H1 (cell line): ENCODE results near the gene C20orf141. TPM values are rescaled to one million over a fixed set of nuclear protein-coding genes. Genes with fewer than 3 reads are reported as not detected.
A peak's percentile ranks its signal among the peaks of the same experiment; 100 is the strongest.

Experiments used
- CTCF ChIA-PET: fragments of 300-600 bp; sonication (Branson Sonifier 250); formaldehyde crosslinking; loops from one replicate; lab custom pipeline; 2021; ENCODE audit not compliant: partially characterized antibody; lab: Charles Lee
- POLR2A ChIA-PET: fragments of 300-600 bp; sonication (Branson Sonifier 250); formaldehyde crosslinking; loops from one replicate; lab custom pipeline; 2021; ENCODE audit warnings: inconsistent platforms; ENCODE audit not compliant: partially characterized antibody; lab: Charles Lee
- DNase-seq, 2 experiments: peaks; one replicate each; pipeline versions ENCODE4 v3.0.0 to v3.0.0-alpha.2; 2010 to 2022; ENCODE audit warnings: low spot score in 2 of 2, low read depth in 1 of 2, mixed read lengths in 1 of 2
- FAIRE-seq: peaks from 2 replicates; lab custom pipeline; 2011; peaks lifted over from hg19 to GRCh38; lab: Jason Lieb, UNC
- H2AFZ ChIP-seq: 2 replicates; pipeline ENCODE4 v1.8.1; 2012; ENCODE audit warnings: low read length, inconsistent platforms
- H2AK5ac ChIP-seq: 2 replicates; pipeline ENCODE4 v1.6.1; 2013; ENCODE audit warnings: low read depth, low read length
- H2BK120ac ChIP-seq: replicated peaks from 2 replicates; pipeline ENCODE3; 2013; ENCODE audit warnings: low read depth, low read length, inconsistent platforms
- H2BK12ac ChIP-seq: 2 replicates; pipeline ENCODE4 v1.6.1; 2013; ENCODE audit warnings: low read depth, low read length
- H2BK15ac ChIP-seq: 2 replicates; pipeline ENCODE4 v1.6.1; 2013; ENCODE audit warnings: low read length
- H2BK20ac ChIP-seq: 2 replicates; pipeline ENCODE4 v1.6.1; 2013; ENCODE audit warnings: low read length
- H2BK5ac ChIP-seq: 2 replicates; pipeline ENCODE4 v1.6.1; 2013; ENCODE audit warnings: low read depth, low read length
- H3K14ac ChIP-seq: 2 replicates; pipeline ENCODE4 v1.6.1; 2013; ENCODE audit warnings: inconsistent platforms; ENCODE audit not compliant: insufficient read length
- H3K18ac ChIP-seq: 2 replicates; pipeline ENCODE4 v1.6.1; 2013; ENCODE audit warnings: low read length; ENCODE audit errors: extremely low read depth
- H3K23ac ChIP-seq: 2 replicates; pipeline ENCODE4 v1.6.1; 2013; ENCODE audit warnings: inconsistent platforms; ENCODE audit not compliant: insufficient read length
- H3K23me2 ChIP-seq: 2 replicates; pipeline ENCODE4 v1.6.1; 2013; ENCODE audit warnings: low read depth, low read length
- H3K27ac ChIP-seq: 2 replicates; pipeline ENCODE4 v1.6.1; 2011; ENCODE audit warnings: low read depth, low read length, inconsistent platforms
- H3K27me3 ChIP-seq, 4 experiments: replicated peaks in 1 of 4; 1 replicate in 1 of 4; 2 replicates in 3 of 4; pipeline versions ENCODE4 v1.6.1 to v1.8.1; 2011 to 2013; ENCODE audit warnings: low read length in 3 of 4, mild to moderate bottlenecking in 3 of 4, inconsistent platforms in 2 of 4, mixed read lengths in 2 of 4, moderate library complexity in 1 of 4; ENCODE audit not compliant: control insufficient read depth in 3 of 4, insufficient read depth in 3 of 4; ENCODE audit errors: extremely low read depth in 1 of 4
- H3K36me3 ChIP-seq, 4 experiments: 2 replicates each; pipeline versions ENCODE4 v1.6.1 to v1.8.1; 2011 to 2013; ENCODE audit warnings: mild to moderate bottlenecking in 4 of 4, low read length in 3 of 4, moderate library complexity in 2 of 4, control low read depth in 1 of 4, inconsistent platforms in 1 of 4; ENCODE audit not compliant: insufficient read depth in 4 of 4, control insufficient read depth in 2 of 4
- H3K4ac ChIP-seq: replicated peaks from 2 replicates; pipeline ENCODE3; 2013; ENCODE audit warnings: low read length, low read depth, mixed read lengths, inconsistent platforms; ENCODE audit not compliant: insufficient read length
- H3K4me1 ChIP-seq, 4 experiments: replicated peaks in 1 of 4; 1 replicate in 1 of 4; 2 replicates in 3 of 4; pipeline versions ENCODE4 v1.6.1 to v1.8.1; 2011 to 2013; ENCODE audit warnings: low read length in 3 of 4, inconsistent platforms in 2 of 4, mixed read lengths in 1 of 4; ENCODE audit not compliant: insufficient read depth in 4 of 4, control insufficient read depth in 3 of 4
- H3K4me2 ChIP-seq, 2 experiments: 2 replicates each; pipeline versions ENCODE4 v1.6.1 to v1.8.1; 2011 to 2013; ENCODE audit warnings: low read depth in 2 of 2, low read length in 2 of 2, control low read depth in 1 of 2, inconsistent platforms in 1 of 2, mild to moderate bottlenecking in 1 of 2; ENCODE audit not compliant: insufficient read depth in 1 of 2
- H3K4me3 ChIP-seq, 4 experiments: fragments of 200-600, 300-600 bp in 1 of 4; sonication (generic), shearing (Covaris generic), sonication (Bioruptor Twin) in 1 of 4; 2 replicates each; pipeline versions ENCODE4 v1.5.1 to v1.8.1; 2011 to 2016; ENCODE audit warnings: low read length in 4 of 4, low read depth in 3 of 4, control low read depth in 2 of 4, inconsistent platforms in 2 of 4, mild to moderate bottlenecking in 2 of 4, mixed read lengths in 1 of 4, moderate library complexity in 1 of 4; ENCODE audit not compliant: insufficient read depth in 2 of 4; ENCODE audit errors: extremely low read depth in 1 of 4
- H3K56ac ChIP-seq: replicated peaks from 2 replicates; pipeline ENCODE3; 2013; ENCODE audit warnings: low read depth, mild to moderate bottlenecking, mixed read lengths, low read length, inconsistent platforms; ENCODE audit not compliant: insufficient read length
- H3K79me1 ChIP-seq: 2 replicates; pipeline ENCODE4 v1.6.1; 2013; ENCODE audit warnings: low read depth, low read length, control low read depth
- H3K79me2 ChIP-seq, 2 experiments: 2 replicates each; pipeline versions ENCODE4 v1.6.1 to v1.8.1; 2012 to 2013; ENCODE audit warnings: low read length in 2 of 2, mild to moderate bottlenecking in 2 of 2, inconsistent platforms in 1 of 2; ENCODE audit not compliant: insufficient read depth in 2 of 2, control insufficient read depth in 1 of 2
- H3K9ac ChIP-seq, 4 experiments: replicated peaks in 1 of 4; 1 replicate in 1 of 4; 2 replicates in 3 of 4; pipeline versions ENCODE4 v1.6.1 to v1.8.1; 2011 to 2013; ENCODE audit warnings: low read depth in 3 of 4, low read length in 3 of 4, control low read depth in 2 of 4, mild to moderate bottlenecking in 2 of 4, moderate library complexity in 2 of 4, inconsistent platforms in 1 of 4; ENCODE audit errors: extremely low read depth in 1 of 4
- H3K9me3 ChIP-seq, 2 experiments: 2 replicates each; pipeline versions ENCODE4 v1.6.1 to v1.8.1; 2012 to 2013; ENCODE audit warnings: mild to moderate bottlenecking in 2 of 2, moderate library complexity in 2 of 2, control low read depth in 1 of 2, inconsistent platforms in 1 of 2, low read depth in 1 of 2, low read length in 1 of 2, mixed read lengths in 1 of 2; ENCODE audit not compliant: insufficient read depth in 2 of 2
- H4K20me1 ChIP-seq, 2 experiments: replicated peaks in 1 of 2; 2 replicates each; pipeline versions ENCODE3 to v1.8.1; 2011 to 2013; ENCODE audit warnings: inconsistent platforms in 2 of 2, low read length in 2 of 2, mild to moderate bottlenecking in 1 of 2; ENCODE audit not compliant: insufficient read depth in 2 of 2, control insufficient read depth in 1 of 2
- H4K5ac ChIP-seq: 2 replicates; pipeline ENCODE4 v1.6.1; 2013; ENCODE audit warnings: low read length, low read depth, mixed read lengths, inconsistent platforms; ENCODE audit not compliant: insufficient read length
- H4K8ac ChIP-seq: 2 replicates; pipeline ENCODE4 v1.8.0; 2013; ENCODE audit warnings: mild to moderate bottlenecking, moderate library complexity, low read length, inconsistent platforms; ENCODE audit not compliant: insufficient read depth; ENCODE audit errors: extremely low read depth
- H4K91ac ChIP-seq: replicated peaks from 2 replicates; pipeline ENCODE3; 2013; ENCODE audit warnings: low read length, mixed read lengths, inconsistent platforms; ENCODE audit not compliant: insufficient read length
- KDM4A ChIP-seq: IDR thresholded peaks from one replicate; pipeline ENCODE4 v1.7.1; 2012; ENCODE audit warnings: low read depth, mild to moderate bottlenecking, moderate library complexity, low read length, inconsistent platforms; ENCODE audit not compliant: severe bottlenecking
- SP2 ChIP-seq: IDR thresholded peaks from 2 replicates; pipeline ENCODE4 v1.6.1; 2012; ENCODE audit warnings: mild to moderate bottlenecking, low read length, inconsistent platforms
- SUZ12 ChIP-seq: fragments of 200-600 bp; sonication (generic); IDR thresholded peaks from 2 replicates; pipeline ENCODE4 v1.6.1; 2012; ENCODE audit warnings: mild to moderate bottlenecking, inconsistent platforms, low read length, moderate library complexity, mixed read lengths
- WGBS, 2 experiments: shearing (Covaris generic) in 1 of 2; methylation state at CpG; one replicate each; pipeline versions ENCODE4 v1.1.6 to v1.1.7; 2013 to 2015; ENCODE audit warnings: low lambda C conversion rate in 2 of 2, mixed read lengths in 2 of 2, inconsistent platforms in 1 of 2, low coverage in 1 of 2, missing lambda C conversion rate in 1 of 2; ENCODE audit not compliant: insufficient replicate concordance in 2 of 2, insufficient coverage in 1 of 2, insufficient read length in 1 of 2; ENCODE audit errors: extremely low coverage in 1 of 2, missing lambda C conversion rate in 1 of 2; 5-methylcytosine and 5-hydroxymethylcytosine counted together
- polyA plus RNA-seq, 7 experiments: library from polyadenylated mRNA; depleted of rRNA in 3 of 7; stranded (reverse) in 5 of 7; unstranded in 2 of 7; fragments of >200 nt in 5 of 7; fragments of 200-250 nt in 2 of 7; gene quantifications; 1 replicate in 5 of 7; 2 replicates in 1 of 7; 4 replicates in 1 of 7; pipeline versions ENCODE4 v1.2.1 to v1.2.3, GENCODE V29; 2011 to 2013; ENCODE audit warnings: missing spikeins in 2 of 7, mixed read lengths in 2 of 7
- total RNA-seq: library from RNA; stranded (reverse); fragmentation: NEBNext Ultra II Directional; extraction: Animal tissue kit (Norgen Biotek cat#: 25700); gene quantifications from 2 replicates; pipeline ENCODE4 v1.2.1, GENCODE V29; 2021

The C20orf141 gene
- total and polyA plus RNA-seq, 2 of the 8 experiments (the other 6 are each of a cell fraction or from before 2014, with no cell fraction given), result not detected

DNA sequence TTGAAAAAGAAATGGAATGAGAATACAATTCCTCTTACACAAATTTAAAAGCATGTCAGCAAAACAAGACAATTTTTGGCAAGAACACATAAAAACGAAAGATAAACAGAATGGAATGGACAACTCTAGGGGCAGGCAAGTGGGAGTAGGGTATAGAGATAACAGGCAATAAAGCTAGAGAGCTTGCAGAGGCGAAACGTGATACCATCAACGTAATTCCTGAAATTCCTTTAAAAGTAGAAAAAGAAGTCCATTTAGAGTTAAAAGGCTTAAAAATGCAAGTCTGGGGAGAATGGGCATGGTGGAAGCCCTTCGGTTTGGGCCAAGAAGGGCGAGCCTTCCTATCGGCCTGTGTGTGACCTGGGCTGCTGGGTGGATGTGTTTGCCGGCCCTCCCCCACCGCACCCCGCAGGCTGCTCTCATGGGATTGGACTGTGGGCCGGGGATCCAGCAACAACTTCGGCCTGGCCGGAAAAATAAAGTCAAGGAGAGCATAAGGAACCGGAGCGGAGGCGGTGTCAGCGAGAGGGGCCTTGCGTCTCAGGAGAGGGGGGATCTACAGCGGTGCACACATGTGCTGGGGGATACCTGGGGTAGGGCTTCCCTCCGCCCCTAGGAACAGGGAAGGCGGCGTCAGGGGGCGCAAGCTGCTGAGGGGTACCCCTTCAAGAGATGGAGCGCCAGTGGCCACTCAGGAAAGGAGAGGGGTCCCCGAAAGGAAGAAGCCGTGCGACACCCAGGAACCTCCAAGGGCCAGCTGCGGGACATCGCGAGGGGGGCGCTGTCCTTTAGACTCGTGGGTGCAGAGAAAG, 5.5 kb downstream of the C20orf141 start:
- Histone ChIP-seq H3K23ac (no peak overlapping the region), H3K9ac (no peak overlapping the region), H2BK20ac (no peak overlapping the region), H3K79me2 (no peaks in the 10 kb centered on the region), H4K8ac (peak overlapping the region; percentile 75), H3K4me3 (peak overlapping the region; percentile 15 to 57 (median 28)), H2BK12ac (no peak overlapping the region; the same call in 1 of the 2 replicates), H3K27ac (no peak overlapping the region), H3K23me2 (peaks cover 3% of the 10 kb centered on the region; the same call in 1 of the 2 replicates), H2BK5ac (no peak overlapping the region; the same call in 1 of the 2 replicates), H2BK120ac (no peak overlapping the region), H3K56ac (no peak overlapping the region), H2AK5ac (no peak overlapping the region), H4K91ac (no peak overlapping the region), H4K20me1 (no peaks in the 10 kb centered on the region), H3K14ac (no peak overlapping the region), H3K4me2 (peak overlapping the region; percentile 72 to 76), H3K4ac (no peak overlapping the region), H3K27me3 (peaks cover 20 to 39% (median 31%) of the 10 kb centered on the region in 4 experiments), H4K5ac (no peak overlapping the region), H3K79me1 (no peaks in the 10 kb centered on the region), H2BK15ac (0 out of 2 replicates have a peak overlapping the region, but pooled peaks have one; percentile 72), H3K9me3 (no peaks in the 10 kb centered on the region; a peak in 1 of 4 replicates), H2AFZ (no peak overlapping the region; the same call in none of the 2 replicates), H3K4me1 (peaks cover 0 to 14% (median 9%) of the 10 kb centered on the region in 4 experiments; a peak in 6 of 7 replicates), H3K36me3 (0 out of 8 replicates have a peak, but pooled peaks cover 0 to 2% (median 0%) of the 10 kb centered on the region in 4 experiments), H3K18ac (no peak overlapping the region)
- ChIA-PET POLR2A (interaction anchor here (1.4 to 2.8 kb wide), 3 partner anchors 20 to 226 kb away, joined by 4 to 10 read pairs (median 4); partner anchors contain the start of genes MRPS26, PCED1A and VPS16), CTCF (interaction anchor here (0.7 to 1.7 kb wide), 3 partner anchors 24 to 135 kb away, joined by 3 to 4 read pairs (median 4); no protein-coding TSS in a partner anchor)
- TF ChIP-seq SP2, result no peak
- peak; percentile 69 for TF ChIP-seq SUZ12
- TF ChIP-seq KDM4A, result peak; percentile 54
- DNase-seq, result peak in 1 of 2 experiments; percentile 70
- 19% methylated on average over 31 of the region's 32 CpGs; no CpG with 5 or more reads in 1 of the 2 experiments for WGBS, 2 experiments
- no peak for FAIRE-seq
